AG04450 (cell line): ENCODE data around the gene GIT1. TPM values are rescaled to one million over a fixed set of nuclear protein-coding genes. Genes with fewer than 3 reads are reported as not detected.

Experiments
- CTCF ChIA-PET: fragments of 300-600, 350-600 bp; formaldehyde crosslinking; extraction: SDS; loops from one replicate; lab custom pipeline; 2022; ENCODE audit warnings: antibody characterized with exemption, inconsistent platforms; lab: Charles Lee
- POLR2A ChIA-PET: fragments of 350-600 bp; formaldehyde crosslinking; extraction: SDS; loops from one replicate; lab custom pipeline; 2021; ENCODE audit warnings: antibody characterized with exemption, inconsistent platforms; lab: Yijun Ruan, JAX
- DNase-seq: peaks from one replicate; pipeline ENCODE4 v3.0.0-alpha.2; 2011; ENCODE audit warnings: low read depth, low spot score
- H3K27ac ChIP-seq: one replicate; pipeline ENCODE4 v1.5.1; 2012; ENCODE audit warnings: low read depth, low read length, control low read depth
- H3K27me3 ChIP-seq: one replicate; pipeline ENCODE4 v1.6.0; 2012; ENCODE audit warnings: low read length; ENCODE audit not compliant: control insufficient read depth, insufficient read depth
- H3K4me3 ChIP-seq: 2 replicates; pipeline ENCODE4 v1.5.1; 2011; ENCODE audit warnings: mild to moderate bottlenecking, low read depth, low read length, control low read depth
- H3K9me3 ChIP-seq: 2 replicates; pipeline ENCODE4 v1.5.1; 2012; ENCODE audit warnings: low read length; ENCODE audit not compliant: control insufficient read depth, insufficient read depth
- CTCF ChIP-seq: IDR thresholded peaks from 2 replicates; pipeline ENCODE4 v1.5.1; 2011; ENCODE audit warnings: low read depth, low read length, control low read depth, inconsistent platforms
- polyA plus RNA-seq: library from polyadenylated mRNA; depleted of rRNA; stranded (reverse); fragments of >200 nt; gene quantifications from 2 replicates; pipeline ENCODE4 v1.2.3, GENCODE V29; 2011

GIT1 gene
- polyA plus RNA-seq, 1 experiment: 20.7 TPM

DNA sequence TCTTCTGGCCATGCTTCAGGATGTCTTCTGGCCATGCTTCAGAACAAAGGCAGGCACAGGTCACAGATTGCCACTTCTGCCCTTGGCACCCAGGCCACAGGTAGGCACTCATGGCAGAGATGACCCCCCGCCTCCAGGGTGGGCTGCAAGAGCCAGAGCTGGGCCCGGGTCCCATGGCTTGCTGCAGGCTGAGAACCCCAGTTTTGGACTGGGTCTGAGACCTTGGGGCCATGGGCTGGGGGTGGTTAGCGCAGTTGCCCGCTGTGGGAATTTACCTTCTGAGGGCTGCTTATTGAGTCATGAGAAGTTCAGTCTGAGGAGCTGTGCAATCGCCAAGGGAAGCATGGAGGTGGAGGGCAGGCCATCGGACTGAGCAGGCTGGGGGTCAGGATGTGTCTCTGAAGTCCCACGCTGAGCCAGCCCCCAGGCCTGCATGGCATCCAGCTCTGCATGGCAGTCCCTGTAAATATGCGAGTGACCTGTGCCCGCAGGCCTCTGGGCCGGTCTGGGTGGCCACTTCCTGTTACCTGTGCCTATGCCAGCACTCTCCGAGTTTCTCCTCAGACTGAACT is 5.2 kb upstream of the GIT1 start:
- TF ChIP-seq CTCF: no peak

GRCh38 chr17:29593591-29594518 is 4.4 kb upstream of the GIT1 start:
- no peaks in the 10 kb centered on the region; the same call in 1 of the 2 replicates for H3K9me3 ChIP-seq

More for the DNA sequence above, 5.2 kb upstream of the GIT1 start:
- no peaks in the 10 kb centered on the region; the same call in 1 of the 2 replicates for H3K9me3 ChIP-seq
- no peak for DNase-seq
- POLR2A ChIA-PET: no interaction called here
- H3K27me3 ChIP-seq: no peaks in the 10 kb centered on the region
- no peak overlapping the region for H3K27ac ChIP-seq
- CTCF ChIA-PET: interaction anchor here (0.7 to 1.0 kb wide), 2 partner anchors 184 to 499 kb away, joined by 3 to 5 read pairs; no protein-coding TSS in a partner anchor
- no peak overlapping the region for H3K4me3 ChIP-seq

GRCh38 chr17:29592850-29593551 is 3.6 kb upstream of the GIT1 start, which contains the start of gene ANKRD13B:
ANKRD13B (plus strand) TSS chr17:29593132; CDS start chr17:29593622, 490 bp downstream.
- CTCF ChIA-PET: interaction anchor here (1.2 to 2.4 kb wide), 7 partner anchors 12 to 338 kb away, joined by 4 to 23 read pairs (median 9); partner anchors contain the start of gene TP53I13
- no peaks in the 10 kb centered on the region for H3K27me3 ChIP-seq
- TF ChIP-seq CTCF: no peak
- H3K27ac ChIP-seq: no peak within 1 kb of the TSS
- DNase-seq: no peak
- POLR2A ChIA-PET: interaction anchor here (0.5 to 1.5 kb wide), 2 partner anchors 22 to 80 kb away, joined by 4 to 8 read pairs; no protein-coding TSS in a partner anchor
- H3K4me3 ChIP-seq: peak within 1 kb of the TSS; percentile 64
- no peaks in the 10 kb centered on the region; the same call in 1 of the 2 replicates for H3K9me3 ChIP-seq

More at GRCh38 chr17:29593591-29594518, 4.4 kb upstream of the GIT1 start:
- Histone ChIP-seq H3K27ac (no peak overlapping the region), H3K27me3 (no peaks in the 10 kb centered on the region), H3K4me3 (peak overlapping the region; percentile 64)
- TF ChIP-seq CTCF: peak; percentile 34
- ChIA-PET CTCF (interaction anchor here (0.7 to 1.9 kb wide), 4 partner anchors 24 to 499 kb away, joined by 3 to 18 read pairs (median 4); no protein-coding TSS in a partner anchor), POLR2A (interaction anchor here (1.5 kb wide), 1 partner anchor 21 kb away, joined by 8 read pairs; no protein-coding TSS in a partner anchor)
- no peak for DNase-seq

DNA sequence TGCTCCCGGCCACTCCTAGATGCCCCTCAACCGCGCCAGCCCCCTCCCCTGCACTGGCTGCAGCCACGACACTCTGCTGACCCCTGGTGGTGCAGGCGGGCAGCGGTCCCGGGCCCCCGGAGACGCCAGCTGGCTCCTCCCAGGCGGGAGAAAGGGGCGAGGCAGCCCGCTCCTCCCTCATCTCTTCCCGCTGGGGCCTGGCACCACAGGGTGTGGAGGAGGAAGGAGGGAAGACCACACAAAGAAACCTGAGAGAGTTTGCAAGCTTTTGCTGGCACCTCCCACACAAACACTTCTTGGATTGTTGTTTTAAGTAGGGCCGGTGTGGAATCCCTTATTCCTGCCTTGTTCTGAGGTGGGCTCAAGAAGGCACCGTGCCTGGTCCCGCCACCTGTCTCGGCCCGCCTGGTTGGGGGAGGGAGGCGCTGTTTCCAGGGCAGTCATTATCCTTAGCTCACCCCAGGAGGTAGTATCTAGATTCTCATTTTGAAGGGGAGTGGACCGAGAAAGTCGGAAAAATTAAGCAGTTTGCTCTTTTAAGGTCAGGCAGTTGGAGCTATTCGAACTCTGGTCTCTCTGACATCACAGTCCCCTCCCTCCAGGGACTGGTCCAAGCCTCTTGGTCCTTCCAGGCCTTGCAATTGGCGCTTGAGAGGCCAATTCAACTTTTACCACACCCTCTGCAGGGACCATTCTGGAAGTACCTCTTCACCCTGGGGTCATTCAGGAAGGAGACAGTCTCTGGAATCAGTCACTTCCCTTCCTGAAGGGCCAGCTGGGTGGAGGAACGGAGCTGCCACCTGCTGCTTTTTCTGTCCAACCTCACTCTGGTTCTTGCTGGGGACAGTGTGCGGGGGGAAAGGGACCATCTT is 2.5 kb upstream of the GIT1 start:
- H3K27me3 ChIP-seq: no peaks in the 10 kb centered on the region
- ChIA-PET CTCF (interaction anchor here (0.6 to 2.4 kb wide), 16 partner anchors 8 to 468 kb away, joined by 3 to 23 read pairs (median 4); partner anchors contain the start of gene TP53I13), POLR2A (interaction anchor here (0.5 to 1.5 kb wide), 4 partner anchors 12 to 298 kb away, joined by 3 to 8 read pairs (median 4); partner anchors contain the start of gene NUFIP2)
- H3K4me3 ChIP-seq: peak overlapping the region; percentile 44
- no peaks in the 10 kb centered on the region; the same call in 1 of the 2 replicates for H3K9me3 ChIP-seq
- H3K27ac ChIP-seq: peak overlapping the region; percentile 65
- TF ChIP-seq CTCF: peak; percentile 98
- no peak for DNase-seq
